GM19351 (cell line): Measurements from ENCODE around the gene MED13L.

ENCODE experiments used
- ATAC-seq: cut with Tn5 transposase; IDR thresholded peaks from one replicate; pipeline ENCODE4 v1.9.1; 2021; ENCODE audit warnings: mild to moderate bottlenecking, moderate library complexity; ENCODE audit not compliant: unreplicated experiment

The MED13L gene

GRCh38 chr12:115956236-115956635 lies 321.3 kb downstream of the MED13L start:
- ATAC-seq, result no peak

GRCh38 chr12:115953450-115953849 lies 324.0 kb downstream of the MED13L start:
- ATAC-seq, result no peak

GRCh38 chr12:115953031-115953430 lies 324.5 kb downstream of the MED13L start:
- no peak for ATAC-seq

- ATAC-seq, result no peak
Measured at GRCh38 chr12:115950959-115951358, 326.5 kb downstream of the MED13L start.

- ATAC-seq, result no peak
Measured at GRCh38 chr12:115949675-115950074, 327.8 kb downstream of the MED13L start.

GRCh38 chr12:115947696-115948062 lies 329.8 kb downstream of the MED13L start:
- no peak for ATAC-seq

- ATAC-seq, result no peak
Measured at GRCh38 chr12:115946867-115947695, 330.4 kb downstream of the MED13L start.

- ATAC-seq, result no peak
Measured at GRCh38 chr12:115946092-115946491, 331.4 kb downstream of the MED13L start.

GRCh38 chr12:115945491-115945885 lies 332.0 kb downstream of the MED13L start:
- no peak for ATAC-seq

GRCh38 chr12:115944837-115945490 lies 332.5 kb downstream of the MED13L start:
- no peak for ATAC-seq

- no peak for ATAC-seq
Measured at GRCh38 chr12:115944392-115944742, 333.1 kb downstream of the MED13L start.

GRCh38 chr12:115943630-115944391 lies 333.7 kb downstream of the MED13L start:
- no peak for ATAC-seq

- no peak for ATAC-seq
Measured at GRCh38 chr12:115943310-115943629, 334.2 kb downstream of the MED13L start.

- no peak for ATAC-seq
Measured at GRCh38 chr12:115942346-115942745, 335.1 kb downstream of the MED13L start.

- no peak for ATAC-seq
Measured at GRCh38 chr12:115941362-115941761, 336.1 kb downstream of the MED13L start.

- no peak for ATAC-seq
Measured at GRCh38 chr12:115938794-115939377, 338.6 kb downstream of the MED13L start.

- no peak for ATAC-seq
Measured at GRCh38 chr12:115936997-115937916, 340.2 kb downstream of the MED13L start.

GRCh38 chr12:115934877-115935276 lies 342.6 kb downstream of the MED13L start:
- no peak for ATAC-seq

GRCh38 chr12:115934046-115934445 lies 343.4 kb downstream of the MED13L start:
- no peak for ATAC-seq

- ATAC-seq, result no peak
Measured at GRCh38 chr12:115932066-115932465, 345.4 kb downstream of the MED13L start.
